Measurements from ENCODE around the gene RASL10B.

DNA sequence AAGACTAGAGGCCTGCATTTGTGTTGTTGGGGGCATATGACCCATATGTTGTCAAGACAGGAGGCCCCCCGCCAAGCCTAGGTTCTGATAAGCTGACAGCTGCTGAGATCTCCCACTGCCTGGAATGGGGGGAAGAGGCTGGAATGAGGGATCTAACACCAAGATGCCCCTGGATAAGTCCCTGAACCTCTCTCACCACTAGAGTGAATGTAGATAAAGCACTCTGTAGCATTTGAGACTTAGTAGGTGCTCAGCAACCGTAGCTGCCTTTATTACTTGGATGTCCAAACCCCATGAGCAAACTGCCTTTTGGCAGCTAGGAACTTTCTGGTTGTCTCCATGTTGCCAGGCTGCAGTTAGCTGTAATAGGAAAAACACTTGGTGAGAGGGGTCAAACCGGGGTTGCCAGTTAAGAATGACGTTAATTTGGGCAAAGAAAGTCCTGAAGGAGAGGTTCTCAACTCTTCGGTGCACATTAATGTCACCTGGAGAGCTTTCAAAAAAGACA is 4.4 kb upstream of the RASL10B start:
- TF ChIP-seq, protein P1, sequence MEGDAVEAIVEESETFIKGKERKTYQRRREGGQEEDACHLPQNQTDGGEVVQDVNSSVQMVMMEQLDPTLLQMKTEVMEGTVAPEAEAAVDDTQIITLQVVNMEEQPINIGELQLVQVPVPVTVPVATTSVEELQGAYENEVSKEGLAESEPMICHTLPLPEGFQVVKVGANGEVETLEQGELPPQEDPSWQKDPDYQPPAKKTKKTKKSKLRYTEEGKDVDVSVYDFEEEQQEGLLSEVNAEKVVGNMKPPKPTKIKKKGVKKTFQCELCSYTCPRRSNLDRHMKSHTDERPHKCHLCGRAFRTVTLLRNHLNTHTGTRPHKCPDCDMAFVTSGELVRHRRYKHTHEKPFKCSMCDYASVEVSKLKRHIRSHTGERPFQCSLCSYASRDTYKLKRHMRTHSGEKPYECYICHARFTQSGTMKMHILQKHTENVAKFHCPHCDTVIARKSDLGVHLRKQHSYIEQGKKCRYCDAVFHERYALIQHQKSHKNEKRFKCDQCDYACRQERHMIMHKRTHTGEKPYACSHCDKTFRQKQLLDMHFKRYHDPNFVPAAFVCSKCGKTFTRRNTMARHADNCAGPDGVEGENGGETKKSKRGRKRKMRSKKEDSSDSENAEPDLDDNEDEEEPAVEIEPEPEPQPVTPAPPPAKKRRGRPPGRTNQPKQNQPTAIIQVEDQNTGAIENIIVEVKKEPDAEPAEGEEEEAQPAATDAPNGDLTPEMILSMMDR (IDR thresholded peaks at IDR 0.05 in 8 of 11, conservative IDR thresholded peaks at IDR 0.05 in 3 of 11): no peak
- TF ChIP-seq POLR2A (IDR thresholded peaks at IDR 0.05) (no peak), POLR2AphosphoS5 (IDR thresholded peaks at IDR 0.05) (no peak)
